VCaP (cell line): ENCODE data around the gene INPP5F.
"Not testable (repeated sequence)": the region's sequence is repeated elsewhere in the genome, so short reads cannot be mapped to it uniquely, and the experiment has no call there.

Experiments
- H3K27ac ChIP-seq: fragments of 450-650 bp; 2 replicates; pipeline ENCODE4 v1.5.1; 2017
- TF ChIP-seq, protein P1 (sequence below): fragments of 450-650 bp; conservative IDR thresholded peaks from 2 replicates; pipeline ENCODE4 v1.5.1; 2017; ENCODE audit warnings: mild to moderate bottlenecking, moderate library complexity

INPP5F gene

GRCh38 chr10:119701861-119702260 is 24.0 kb upstream of the INPP5F start:
- no peak overlapping the region for H3K27ac ChIP-seq
- TF ChIP-seq, protein P1, sequence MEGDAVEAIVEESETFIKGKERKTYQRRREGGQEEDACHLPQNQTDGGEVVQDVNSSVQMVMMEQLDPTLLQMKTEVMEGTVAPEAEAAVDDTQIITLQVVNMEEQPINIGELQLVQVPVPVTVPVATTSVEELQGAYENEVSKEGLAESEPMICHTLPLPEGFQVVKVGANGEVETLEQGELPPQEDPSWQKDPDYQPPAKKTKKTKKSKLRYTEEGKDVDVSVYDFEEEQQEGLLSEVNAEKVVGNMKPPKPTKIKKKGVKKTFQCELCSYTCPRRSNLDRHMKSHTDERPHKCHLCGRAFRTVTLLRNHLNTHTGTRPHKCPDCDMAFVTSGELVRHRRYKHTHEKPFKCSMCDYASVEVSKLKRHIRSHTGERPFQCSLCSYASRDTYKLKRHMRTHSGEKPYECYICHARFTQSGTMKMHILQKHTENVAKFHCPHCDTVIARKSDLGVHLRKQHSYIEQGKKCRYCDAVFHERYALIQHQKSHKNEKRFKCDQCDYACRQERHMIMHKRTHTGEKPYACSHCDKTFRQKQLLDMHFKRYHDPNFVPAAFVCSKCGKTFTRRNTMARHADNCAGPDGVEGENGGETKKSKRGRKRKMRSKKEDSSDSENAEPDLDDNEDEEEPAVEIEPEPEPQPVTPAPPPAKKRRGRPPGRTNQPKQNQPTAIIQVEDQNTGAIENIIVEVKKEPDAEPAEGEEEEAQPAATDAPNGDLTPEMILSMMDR: no peak

GRCh38 chr10:119702583-119702982 is 23.3 kb upstream of the INPP5F start:
- H3K27ac ChIP-seq: no peak overlapping the region

GRCh38 chr10:119703903-119704508 is 21.8 kb upstream of the INPP5F start:
- H3K27ac ChIP-seq: no peak overlapping the region
- TF ChIP-seq, protein P1: no peak

More at GRCh38 chr10:119702583-119702982, 23.3 kb upstream of the INPP5F start:
- TF ChIP-seq, protein P1: no peak

- no peak overlapping the region for H3K27ac ChIP-seq
- TF ChIP-seq, protein P1: no peak
Measured at GRCh38 chr10:119705434-119705831, 20.4 kb upstream of the INPP5F start.

DNA sequence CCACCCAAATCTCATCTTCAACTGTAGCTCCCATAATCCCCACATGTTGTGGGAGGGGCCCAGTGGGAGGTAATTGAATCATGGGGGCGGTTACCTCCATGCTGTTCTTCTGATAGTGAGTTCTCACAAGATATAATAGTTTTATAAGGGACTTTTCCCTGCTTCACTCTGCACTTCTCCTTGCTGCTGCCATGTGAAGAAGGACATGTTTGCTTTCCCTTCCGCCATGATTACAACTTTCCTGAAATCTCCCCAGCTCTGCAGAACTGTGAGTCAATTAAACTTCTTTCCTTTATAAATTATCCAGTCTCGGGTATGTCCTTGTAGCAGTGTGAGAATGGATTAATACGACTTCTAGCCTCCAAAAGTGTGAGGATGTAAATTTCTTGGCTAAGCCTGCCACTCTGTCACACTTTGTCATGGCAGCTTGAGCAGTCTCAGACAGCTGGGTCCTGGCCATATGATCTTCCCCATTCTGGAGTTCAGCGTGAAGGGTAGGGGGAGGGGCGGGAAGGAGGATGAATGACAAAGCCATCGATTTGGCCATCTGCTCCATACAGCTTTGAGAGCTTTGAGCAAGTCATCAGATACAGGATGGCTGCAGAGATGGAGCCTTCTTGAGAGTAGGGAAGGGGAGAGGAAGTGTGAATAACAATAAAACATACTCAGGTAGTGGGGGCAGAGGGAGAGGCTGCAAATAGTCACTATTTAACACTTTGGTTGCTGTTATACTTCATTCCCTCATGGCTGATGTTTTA is 19.1 kb upstream of the INPP5F start:
- TF ChIP-seq, protein P1: no peak

GRCh38 chr10:119707331-119707730 is 18.5 kb upstream of the INPP5F start:
- H3K27ac ChIP-seq: not testable (repeated sequence)

More for the DNA sequence above, 19.1 kb upstream of the INPP5F start:
- no peak overlapping the region for H3K27ac ChIP-seq

DNA sequence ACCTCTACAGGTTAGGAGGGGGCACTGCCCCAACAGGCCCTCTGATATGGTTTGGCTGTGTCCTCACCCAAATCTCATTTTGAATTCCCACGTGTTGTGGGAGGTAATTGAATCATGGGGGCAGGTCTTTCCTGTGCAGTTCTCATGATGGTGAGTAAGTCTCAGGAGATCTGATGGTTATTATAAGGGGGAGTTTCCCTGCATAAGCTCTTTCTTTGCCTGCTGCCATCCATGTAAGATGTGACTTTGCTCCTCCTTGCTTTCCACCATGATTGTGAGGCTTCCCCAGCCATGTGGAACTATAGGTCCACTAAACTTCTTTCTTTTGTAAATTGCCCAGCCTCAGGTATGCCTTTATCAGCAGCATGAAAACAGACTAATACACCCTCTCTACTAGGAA is 14.9 kb upstream of the INPP5F start:
- not testable (repeated sequence) for H3K27ac ChIP-seq

DNA sequence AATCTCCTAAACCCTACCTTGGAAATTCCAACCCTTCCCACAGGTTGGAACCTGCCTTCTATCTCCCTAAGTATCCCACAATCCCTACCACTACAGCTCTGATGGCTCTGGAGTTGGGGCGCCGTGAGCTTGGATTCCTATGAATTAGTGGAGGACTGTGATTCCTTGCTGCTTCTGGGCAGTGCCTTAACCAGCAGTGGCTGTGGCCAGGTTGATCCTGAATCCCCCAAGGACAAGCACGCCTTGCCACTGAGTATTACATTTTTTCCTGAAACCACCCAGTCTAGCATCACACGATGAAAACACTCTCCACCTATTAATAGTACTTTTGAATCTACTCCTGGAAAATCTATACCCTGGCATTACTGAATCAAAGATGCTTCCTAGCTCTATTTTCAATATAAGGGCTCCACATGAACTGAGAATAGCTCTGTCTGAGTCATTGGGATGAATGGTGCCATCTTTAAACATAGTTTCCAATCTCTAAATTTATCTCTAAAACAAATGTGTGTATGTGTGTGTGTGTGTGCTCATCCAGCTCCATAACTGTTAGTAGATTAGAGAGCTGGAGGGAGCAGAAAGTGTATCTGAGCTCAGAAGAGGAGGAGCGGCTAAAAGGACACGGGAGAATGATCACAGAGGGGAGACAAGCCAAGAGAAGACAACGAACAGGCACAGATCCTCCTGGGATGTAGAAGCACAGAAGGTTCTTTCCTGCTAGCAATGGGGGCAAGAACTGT is 11.9 kb upstream of the INPP5F start:
- no peak overlapping the region for H3K27ac ChIP-seq
- TF ChIP-seq, protein P1: no peak
